PFSK-1 (cell line): ENCODE results near the gene APEH.

Experiments
- POLR2AphosphoS5 ChIP-seq: IDR thresholded peaks from 2 replicates; pipeline ENCODE4 v1.6.1; 2012; ENCODE audit warnings: low read depth, mild to moderate bottlenecking, control low read depth, low read length, moderate library complexity
- TF ChIP-seq, protein P1 (sequence below), 2 experiments: IDR thresholded peaks; 2 replicates each; pipeline versions ENCODE4 v1.6.1 to v1.8.0; 2011 to 2012; ENCODE audit warnings: low read depth in 2 of 2, low read length in 2 of 2, control low read depth in 1 of 2, inconsistent platforms in 1 of 2, mild to moderate bottlenecking in 1 of 2, moderate library complexity in 1 of 2; ENCODE audit not compliant: insufficient read depth in 1 of 2

DNA sequence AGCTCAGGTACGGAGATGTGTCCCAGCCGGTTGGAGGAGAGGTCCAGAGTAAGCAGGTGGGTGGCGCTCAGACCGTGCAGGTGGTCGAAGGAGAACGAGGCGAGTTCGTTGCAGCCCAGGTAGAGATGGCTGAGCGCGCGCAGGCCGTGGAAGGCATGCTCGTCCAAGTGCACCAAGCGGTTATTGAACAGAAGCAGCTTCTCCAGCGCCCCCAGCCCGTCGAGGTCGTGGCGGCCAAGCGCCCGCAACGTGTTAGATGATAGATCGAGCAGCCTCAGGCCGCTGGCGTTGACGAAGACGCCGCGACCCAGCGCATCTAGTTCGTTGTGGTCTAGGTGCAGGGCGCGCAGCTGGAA lies 44.7 kb downstream of the APEH start:
- TF ChIP-seq, protein P1, sequence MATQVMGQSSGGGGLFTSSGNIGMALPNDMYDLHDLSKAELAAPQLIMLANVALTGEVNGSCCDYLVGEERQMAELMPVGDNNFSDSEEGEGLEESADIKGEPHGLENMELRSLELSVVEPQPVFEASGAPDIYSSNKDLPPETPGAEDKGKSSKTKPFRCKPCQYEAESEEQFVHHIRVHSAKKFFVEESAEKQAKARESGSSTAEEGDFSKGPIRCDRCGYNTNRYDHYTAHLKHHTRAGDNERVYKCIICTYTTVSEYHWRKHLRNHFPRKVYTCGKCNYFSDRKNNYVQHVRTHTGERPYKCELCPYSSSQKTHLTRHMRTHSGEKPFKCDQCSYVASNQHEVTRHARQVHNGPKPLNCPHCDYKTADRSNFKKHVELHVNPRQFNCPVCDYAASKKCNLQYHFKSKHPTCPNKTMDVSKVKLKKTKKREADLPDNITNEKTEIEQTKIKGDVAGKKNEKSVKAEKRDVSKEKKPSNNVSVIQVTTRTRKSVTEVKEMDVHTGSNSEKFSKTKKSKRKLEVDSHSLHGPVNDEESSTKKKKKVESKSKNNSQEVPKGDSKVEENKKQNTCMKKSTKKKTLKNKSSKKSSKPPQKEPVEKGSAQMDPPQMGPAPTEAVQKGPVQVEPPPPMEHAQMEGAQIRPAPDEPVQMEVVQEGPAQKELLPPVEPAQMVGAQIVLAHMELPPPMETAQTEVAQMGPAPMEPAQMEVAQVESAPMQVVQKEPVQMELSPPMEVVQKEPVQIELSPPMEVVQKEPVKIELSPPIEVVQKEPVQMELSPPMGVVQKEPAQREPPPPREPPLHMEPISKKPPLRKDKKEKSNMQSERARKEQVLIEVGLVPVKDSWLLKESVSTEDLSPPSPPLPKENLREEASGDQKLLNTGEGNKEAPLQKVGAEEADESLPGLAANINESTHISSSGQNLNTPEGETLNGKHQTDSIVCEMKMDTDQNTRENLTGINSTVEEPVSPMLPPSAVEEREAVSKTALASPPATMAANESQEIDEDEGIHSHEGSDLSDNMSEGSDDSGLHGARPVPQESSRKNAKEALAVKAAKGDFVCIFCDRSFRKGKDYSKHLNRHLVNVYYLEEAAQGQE (IDR thresholded peaks at IDR 0.05; ENCODE audit: insufficient read depth in 1 of 2, low read depth in 2 of 2, low read length in 2 of 2), result no peak
- TF ChIP-seq POLR2AphosphoS5, result no peak
